Lower leg skin (tissue), 4 donors: Measurements from ENCODE around the gene TSPAN31. TPM values are rescaled to one million over a fixed set of nuclear protein-coding genes. Genes with fewer than 3 reads are reported as not detected.

Experiments used
- DNase-seq, 2 donors: peaks; one replicate each; pipeline ENCODE4 v3.0.0-alpha.2; 2019; ENCODE audit warnings: low spot score in 2 of 2
- H3K4me3 ChIP-seq: fragments of 200-600 bp; sonication (generic); 2 replicates; pipeline ENCODE4 v1.5.1; 2017; ENCODE audit warnings: mild to moderate bottlenecking, low read depth; ENCODE audit not compliant: poor library complexity, severe bottlenecking
- POLR2A ChIP-seq, 2 donors: fragments of 450-650 bp; IDR thresholded peaks; one replicate each; pipeline ENCODE4 v1.6.1; 2016 to 2017; ENCODE audit warnings: antibody characterized with exemption in 2 of 2, mild to moderate bottlenecking in 1 of 2, moderate library complexity in 1 of 2
- WGBS, 2 donors: methylation state at CpG; one replicate each; pipeline ENCODE4 v1.1.5; 2018; 5-methylcytosine and 5-hydroxymethylcytosine counted together
- intact Hi-C: fragments of 100-400 bp; cut with DNase I; formaldehyde crosslinking; loops from one replicate; pipeline ENCODE4 v1.15.0; 2023; ENCODE audit warnings: low total_unique reads
- total RNA-seq, 4 donors: library from RNA; depleted of rRNA; stranded (reverse); fragments of >200 nt; gene quantifications; one replicate each; pipeline ENCODE4 v1.1.0, GENCODE V29; 2016
- TF ChIP-seq, protein P1 (sequence below), 3 donors: fragments of 450-650 bp; IDR thresholded peaks; one replicate each; pipeline ENCODE4 v1.5.1; 2016; ENCODE audit warnings: antibody characterized with exemption in 3 of 3, mild to moderate bottlenecking in 3 of 3, moderate library complexity in 2 of 3

TSPAN31 gene
- total RNA-seq, 4 donors from 2014 or later, result 44.9 to 76.4 (median 54.7) TPM

DNA sequence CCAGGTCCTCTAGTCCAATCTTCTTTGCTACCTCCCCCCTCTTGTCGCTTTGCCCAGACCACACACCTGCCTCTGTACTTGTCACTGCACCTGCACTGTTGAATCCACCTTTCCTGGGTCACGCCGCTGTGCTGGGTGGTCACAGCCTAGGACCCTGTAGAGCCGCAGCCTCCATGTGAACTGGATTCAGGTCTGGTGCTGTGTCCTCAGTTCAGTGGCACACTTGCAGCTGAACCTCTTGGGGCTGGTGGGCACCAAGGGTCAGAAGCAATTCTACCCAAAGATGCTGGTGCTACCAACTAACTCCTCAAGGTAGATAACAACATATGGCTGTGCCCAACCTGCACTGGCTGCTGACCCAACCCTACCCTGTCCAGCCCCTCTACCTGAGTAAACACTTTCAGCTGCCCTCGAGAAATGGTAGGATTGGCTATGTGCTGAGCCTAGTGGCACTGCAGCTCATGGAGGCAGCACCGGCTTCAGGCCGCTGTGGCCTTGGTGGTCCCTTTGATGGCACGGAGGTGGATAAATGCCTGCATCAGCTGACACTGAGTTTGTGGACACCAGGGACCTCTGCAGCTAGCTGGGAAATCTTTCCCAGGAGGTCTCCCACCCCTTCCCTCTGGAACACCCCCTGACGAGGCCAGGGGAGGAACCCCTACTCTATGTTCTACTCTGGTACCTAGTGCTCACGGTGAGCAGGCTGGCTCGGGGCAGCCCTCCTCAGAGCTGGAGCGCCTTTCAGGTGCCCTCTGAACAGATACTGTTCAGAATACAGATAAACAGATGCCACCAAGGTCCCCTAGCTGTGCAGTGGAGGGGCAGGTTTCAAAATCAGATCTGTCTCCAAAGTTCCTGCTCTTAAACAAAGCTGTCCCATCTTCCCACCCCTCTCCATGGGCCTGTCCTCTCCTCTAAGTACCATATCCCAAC, 20.6 kb upstream of the TSPAN31 start:
- WGBS, 2 donors, result 85 to 86% methylated on average over 12 of the region's 12 CpGs
- H3K4me3 ChIP-seq, result no peak overlapping the region
- TF ChIP-seq, protein P1, sequence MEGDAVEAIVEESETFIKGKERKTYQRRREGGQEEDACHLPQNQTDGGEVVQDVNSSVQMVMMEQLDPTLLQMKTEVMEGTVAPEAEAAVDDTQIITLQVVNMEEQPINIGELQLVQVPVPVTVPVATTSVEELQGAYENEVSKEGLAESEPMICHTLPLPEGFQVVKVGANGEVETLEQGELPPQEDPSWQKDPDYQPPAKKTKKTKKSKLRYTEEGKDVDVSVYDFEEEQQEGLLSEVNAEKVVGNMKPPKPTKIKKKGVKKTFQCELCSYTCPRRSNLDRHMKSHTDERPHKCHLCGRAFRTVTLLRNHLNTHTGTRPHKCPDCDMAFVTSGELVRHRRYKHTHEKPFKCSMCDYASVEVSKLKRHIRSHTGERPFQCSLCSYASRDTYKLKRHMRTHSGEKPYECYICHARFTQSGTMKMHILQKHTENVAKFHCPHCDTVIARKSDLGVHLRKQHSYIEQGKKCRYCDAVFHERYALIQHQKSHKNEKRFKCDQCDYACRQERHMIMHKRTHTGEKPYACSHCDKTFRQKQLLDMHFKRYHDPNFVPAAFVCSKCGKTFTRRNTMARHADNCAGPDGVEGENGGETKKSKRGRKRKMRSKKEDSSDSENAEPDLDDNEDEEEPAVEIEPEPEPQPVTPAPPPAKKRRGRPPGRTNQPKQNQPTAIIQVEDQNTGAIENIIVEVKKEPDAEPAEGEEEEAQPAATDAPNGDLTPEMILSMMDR (IDR thresholded peaks at IDR 0.05), result no peak
- TF ChIP-seq POLR2A (IDR thresholded peaks at IDR 0.05), result no peak
- peak in 1 of 2 donors; percentile 79 for DNase-seq
- intact Hi-C loops, result no loop called here

DNA sequence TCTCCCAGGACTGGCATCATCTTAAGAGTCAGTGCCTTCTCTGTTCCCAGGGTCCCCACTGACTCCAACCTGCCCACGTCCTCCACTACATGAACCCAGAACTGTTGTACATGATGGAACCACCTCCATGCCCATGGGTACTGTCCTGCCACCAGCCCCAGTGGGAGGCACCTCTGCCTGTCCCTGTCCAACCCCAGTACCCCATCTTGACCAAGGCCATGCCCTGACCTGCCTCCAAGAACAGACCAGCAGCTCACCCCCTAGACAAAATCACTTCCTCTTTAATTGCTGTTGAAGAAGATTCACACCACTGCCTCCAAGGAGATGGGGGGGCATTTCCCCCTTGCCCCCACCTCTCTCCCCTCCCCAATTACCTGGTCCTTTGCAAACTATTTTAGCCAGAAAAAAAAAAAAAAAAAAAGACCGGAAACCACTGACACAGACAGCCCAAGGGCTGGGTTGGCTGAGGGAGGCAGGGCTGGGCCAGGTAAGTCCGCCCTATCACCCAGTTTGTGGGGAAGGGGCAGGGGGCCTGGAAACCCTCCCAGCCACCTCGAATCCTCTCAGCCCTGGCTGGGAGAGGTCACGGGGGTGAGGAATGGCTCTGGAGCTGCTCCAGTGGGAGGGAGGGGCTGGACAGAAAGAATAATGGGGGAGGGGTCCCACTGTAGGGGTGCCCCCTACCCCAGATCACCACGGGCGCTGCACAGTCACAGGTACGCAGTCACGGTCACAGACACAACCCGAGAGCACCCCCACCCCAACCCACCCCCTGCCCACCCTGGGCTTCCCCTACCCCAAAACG, 19.7 kb upstream of the TSPAN31 start:
- TF ChIP-seq POLR2A (IDR thresholded peaks at IDR 0.05), result no peak
- TF ChIP-seq, protein P1 (IDR thresholded peaks at IDR 0.05), result no peak
- 48 to 62% methylated on average over 11 of the region's 11 CpGs for WGBS, 2 donors
- intact Hi-C loops, result no loop called here
- DNase-seq, result peak in 1 of 2 donors; percentile 77
- no peak overlapping the region for H3K4me3 ChIP-seq

DNA sequence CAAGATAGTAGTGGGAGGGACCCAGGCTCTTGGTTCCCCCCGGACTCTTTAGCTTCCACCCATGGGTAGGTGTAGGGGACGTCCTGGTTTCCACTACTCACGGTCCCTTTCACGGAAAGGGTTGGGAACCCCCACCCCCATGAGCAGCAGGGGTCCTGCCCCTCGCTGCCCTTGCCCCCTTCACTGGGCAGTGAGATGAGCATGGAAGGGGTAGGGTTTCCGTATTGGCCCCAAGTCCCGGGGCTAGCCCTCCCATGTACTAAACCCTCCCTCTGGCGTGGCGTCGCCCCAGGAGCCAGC, 19.0 kb upstream of the TSPAN31 start:
- no peak for TF ChIP-seq POLR2A (IDR thresholded peaks at IDR 0.05)
- TF ChIP-seq, protein P1 (IDR thresholded peaks at IDR 0.05), result no peak
- H3K4me3 ChIP-seq, result peak overlapping the region; percentile 76
- DNase-seq, result no peak
- intact Hi-C loops, result no loop called here
- WGBS, 2 donors, result 8 to 18% methylated on average over 9 to 10 of the region's 10 CpGs

DNA sequence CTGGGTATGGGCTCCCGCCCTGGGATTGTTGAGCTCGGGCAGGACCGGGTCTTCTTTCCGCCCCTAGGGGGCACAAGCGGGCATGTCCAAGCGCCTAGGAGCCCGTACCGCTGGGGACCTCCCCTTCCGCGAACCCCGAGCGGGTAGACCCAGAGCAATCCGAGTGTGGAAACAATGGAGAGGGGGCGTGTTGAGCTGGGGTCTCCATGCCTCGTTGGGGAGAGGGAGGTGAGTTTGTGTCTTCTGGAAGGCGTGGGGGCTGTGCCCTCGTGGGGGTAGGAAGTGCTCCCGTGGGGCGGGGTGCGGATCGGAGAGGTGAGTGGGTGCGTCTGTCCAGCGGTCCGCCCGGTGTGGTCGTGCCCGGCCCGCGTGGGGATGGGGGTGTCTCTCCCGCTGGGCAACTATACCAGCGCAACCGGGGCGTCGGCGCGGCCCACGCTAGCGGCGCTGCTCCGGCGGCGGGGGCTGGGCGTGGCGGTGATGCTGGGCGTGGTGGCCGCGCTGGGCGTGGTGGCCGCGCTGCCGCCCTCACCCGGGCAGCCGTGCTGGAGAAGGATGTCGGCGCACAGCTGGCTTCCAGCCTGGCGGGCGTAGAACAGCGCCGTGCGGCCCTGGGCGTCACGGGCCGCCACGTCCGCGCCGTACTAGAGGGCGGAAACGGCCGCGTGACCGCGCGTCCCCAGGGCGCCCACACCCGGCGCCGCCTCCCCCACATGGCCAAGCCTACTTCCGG, 18.5 kb upstream of the TSPAN31 start:
- DNase-seq, result peak; percentile 78 to 96
- TF ChIP-seq, protein P1 (IDR thresholded peaks at IDR 0.05), result peak in 1 of 3 donors; percentile 59
- TF ChIP-seq POLR2A (IDR thresholded peaks at IDR 0.05), result no peak

DNA sequence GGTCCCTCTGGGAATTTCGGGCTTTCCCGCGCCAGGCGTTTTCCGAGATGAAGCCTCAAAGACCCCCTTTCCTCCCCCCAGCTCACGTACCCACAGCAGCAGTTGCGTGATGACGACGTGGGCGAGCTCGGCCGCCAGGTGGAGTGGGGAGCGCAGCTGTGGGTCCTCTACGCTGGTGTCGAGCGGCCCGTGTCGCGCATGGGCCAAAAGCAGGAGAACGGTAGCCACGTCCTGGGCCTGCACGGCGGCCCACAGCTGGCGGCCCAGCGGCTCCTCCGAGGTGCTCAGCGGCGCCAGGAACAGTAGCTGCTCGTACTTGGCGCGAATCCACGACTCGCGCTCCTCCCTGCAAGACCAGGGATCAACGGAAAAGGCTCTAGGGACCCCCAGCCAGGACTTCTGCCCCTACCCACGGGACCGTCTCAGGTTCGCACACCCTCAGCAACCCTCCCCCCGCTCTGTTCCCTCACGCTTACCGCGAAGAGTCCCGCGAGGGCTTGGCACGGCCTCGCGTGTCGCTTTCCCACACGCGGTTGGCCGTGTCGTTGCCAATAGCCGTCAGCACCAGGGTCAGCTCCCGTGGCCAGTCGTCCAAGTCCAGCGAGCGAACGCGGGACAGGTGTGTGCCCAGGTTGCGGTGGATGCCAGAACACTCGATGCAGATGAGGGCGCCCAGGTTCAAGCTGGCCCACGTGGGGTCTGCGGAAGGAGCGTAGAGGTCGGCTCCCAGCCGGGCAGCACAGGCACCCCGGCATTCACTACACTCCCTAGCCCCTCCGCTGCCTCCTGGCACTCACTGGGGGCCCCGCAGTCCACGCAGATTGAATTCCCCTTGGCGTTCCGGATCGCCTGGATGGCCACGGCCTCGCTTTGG, 17.7 kb upstream of the TSPAN31 start:
- no peak for TF ChIP-seq POLR2A (IDR thresholded peaks at IDR 0.05)
- TF ChIP-seq, protein P1 (IDR thresholded peaks at IDR 0.05), result no peak
- peak; percentile 19 to 88 for DNase-seq
- WGBS, 2 donors, result 37 to 66% methylated on average over 44 to 56 of the region's 76 CpGs
- H3K4me3 ChIP-seq, result peak overlapping the region; percentile 76
- intact Hi-C loops, result no loop called here

More for the DNA sequence above, 18.5 kb upstream of the TSPAN31 start:
- H3K4me3 ChIP-seq, result peak overlapping the region; percentile 76
- WGBS, 2 donors, result 19 to 31% methylated on average over 31 to 60 of the region's 79 CpGs
- intact Hi-C loops, result no loop called here
